ENCODE measurements around the gene TMEM115.
A peak's percentile ranks its signal among the peaks of the same experiment; 100 is the strongest.

DNA sequence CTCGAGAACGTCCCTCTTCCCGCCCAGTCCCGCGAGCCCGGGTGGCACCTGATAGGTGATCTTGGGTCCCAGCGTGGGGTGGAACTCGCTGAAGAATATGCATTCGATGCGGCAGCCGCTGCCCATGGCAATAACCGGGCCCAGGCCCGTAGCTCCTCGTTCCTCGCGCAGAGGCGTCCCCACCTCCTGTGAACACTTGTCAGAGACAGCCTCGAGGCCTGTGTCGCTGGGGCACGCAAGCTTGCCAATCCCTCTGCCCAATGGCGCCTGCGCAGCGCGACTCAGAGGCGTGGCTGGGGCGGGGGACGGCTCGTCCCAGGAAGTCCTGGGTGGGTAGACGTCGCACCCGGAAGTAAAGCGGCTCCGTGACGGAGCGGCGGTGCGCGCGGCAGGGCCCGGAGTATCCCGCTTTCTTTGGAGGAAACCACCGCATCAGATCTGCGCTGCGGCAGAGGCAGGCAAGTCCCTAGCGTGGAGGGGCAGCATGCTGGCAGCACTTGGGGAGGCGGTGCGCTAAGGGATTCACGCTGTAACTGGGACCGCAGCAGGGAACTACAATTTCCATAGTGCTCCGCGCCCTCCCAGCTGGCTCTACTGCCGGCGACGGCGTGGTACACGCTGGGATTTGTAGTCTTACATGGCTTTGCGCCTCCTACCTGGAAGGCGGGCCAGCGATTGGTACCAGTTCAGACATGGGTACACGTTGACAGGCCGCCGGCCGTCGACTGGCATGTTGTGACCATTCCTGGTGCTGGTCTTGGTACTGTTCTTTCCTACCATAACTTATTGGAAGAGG is 8.6 kb downstream of the TMEM115 start, which contains the start of the genes CYB561D2 and NPRL2:
- TF ChIP-seq POLR2A (IDR thresholded peaks at IDR 0.05), result peak in 3 of 4 donors; percentile 67 to 91 (median 91)
- TF ChIP-seq CTCF (IDR thresholded peaks at IDR 0.05), result peak in 2 of 6 experiments; percentile 5 to 24
- peak; percentile 71 to 86 for TF ChIP-seq POLR2AphosphoS5 (IDR thresholded peaks at IDR 0.05)
- TF ChIP-seq EP300 (IDR thresholded peaks at IDR 0.05), result no peak

All from upper lobe of left lung (tissue), 4 donors.